Right ventricle myocardium inferior (tissue), 1 donor: ENCODE measurements around the gene RTBDN. TPM values are rescaled to one million over a fixed set of nuclear protein-coding genes. Genes with fewer than 3 reads are reported as not detected.
"Not testable (repeated sequence)": the region's sequence is repeated elsewhere in the genome, so short reads cannot be mapped to it uniquely, and the experiment has no call there.

ENCODE experiments used
- ATAC-seq: fragments of 200-7000 bp; cut with Tn5 transposase; one replicate; pipeline ENCODE4 v1.9.1; 2020; ENCODE audit warnings: mild to moderate bottlenecking, moderate library complexity
- DNase-seq: peaks from one replicate; pipeline ENCODE4 v3.0.0; 2021; ENCODE audit errors: missing footprints
- intact Hi-C: fragments of 100-400 bp; cut with DNase I; formaldehyde crosslinking; loops from one replicate; pipeline ENCODE4 v1.11.0; 2022
- total RNA-seq: library from RNA; stranded (reverse); fragmentation: NEBNext Ultra II Directional; extraction: Animal tissue kit (Norgen Biotek cat#: 25700); gene quantifications from one replicate; pipeline ENCODE4 v1.2.1, GENCODE V29; 2021
- donor health status: DM: no; HTN: yes; CAD: no; lungs with severe emphysema.

Gene RTBDN
- total RNA-seq, 1 donor from 2014 or later, result not detected

DNA sequence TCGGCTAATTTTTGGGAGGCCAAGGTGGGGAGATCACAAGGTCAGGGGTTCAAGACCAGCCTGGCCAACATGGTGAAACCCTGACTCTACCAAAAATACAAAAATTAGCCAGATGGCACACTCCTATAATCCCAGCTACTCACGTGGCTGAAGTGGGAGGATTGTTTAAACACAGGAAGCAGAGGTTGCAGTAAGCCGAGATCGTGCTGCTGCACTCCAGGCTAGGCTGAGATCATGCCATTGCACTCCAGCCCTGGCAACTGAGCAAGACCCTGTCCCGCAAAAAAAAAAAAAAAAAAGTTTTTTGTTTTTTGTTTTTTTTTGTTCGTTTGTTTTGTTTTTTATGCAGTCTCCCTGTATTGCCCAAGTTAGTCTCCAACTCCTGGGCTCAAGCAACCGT, 25.2 kb upstream of the RTBDN start:
- DNase-seq (no peak), ATAC-seq (no peak)
- intact Hi-C loops, result no loop called here

DNA sequence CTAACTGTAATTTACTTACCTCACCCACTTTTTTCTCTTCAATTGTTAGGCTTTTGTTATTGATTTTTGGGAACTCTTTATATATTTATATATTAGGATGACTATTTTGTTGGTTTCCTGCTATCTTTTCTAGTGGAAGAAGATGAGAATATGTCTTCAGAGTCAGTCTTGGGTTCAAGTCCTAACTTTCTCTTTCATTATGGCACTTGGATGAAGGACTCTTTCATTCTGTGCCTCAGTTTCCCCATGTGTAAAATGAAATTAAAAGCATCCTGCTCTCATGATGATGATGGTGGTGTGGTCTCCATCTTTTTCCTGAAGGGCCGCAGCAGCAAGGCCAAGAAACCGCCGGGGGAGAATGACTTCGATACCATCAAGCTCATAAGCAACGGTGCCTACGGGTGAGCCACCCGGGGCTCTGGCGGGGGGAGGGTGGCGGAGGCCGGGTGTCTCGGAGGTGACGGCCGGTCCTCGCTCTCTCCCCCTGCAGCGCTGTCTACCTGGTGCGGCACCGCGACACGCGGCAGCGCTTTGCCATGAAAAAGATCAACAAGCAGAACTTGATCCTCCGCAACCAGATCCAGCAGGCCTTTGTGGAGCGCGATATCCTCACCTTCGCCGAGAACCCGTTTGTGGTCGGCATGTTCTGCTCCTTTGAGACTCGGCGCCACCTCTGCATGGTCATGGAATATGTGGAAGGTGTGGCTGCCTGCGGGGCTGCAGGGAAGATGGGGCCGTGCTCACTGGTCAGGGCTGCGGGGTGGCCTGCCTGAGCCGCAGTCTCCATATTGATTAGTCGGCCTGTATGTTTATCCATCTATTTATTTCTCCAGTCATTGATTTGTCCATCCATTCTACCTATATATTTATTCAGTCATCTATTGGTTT, 23.9 kb upstream of the RTBDN start:
- intact Hi-C loops, result no loop called here
- ATAC-seq (no peak), DNase-seq (no peak)

DNA sequence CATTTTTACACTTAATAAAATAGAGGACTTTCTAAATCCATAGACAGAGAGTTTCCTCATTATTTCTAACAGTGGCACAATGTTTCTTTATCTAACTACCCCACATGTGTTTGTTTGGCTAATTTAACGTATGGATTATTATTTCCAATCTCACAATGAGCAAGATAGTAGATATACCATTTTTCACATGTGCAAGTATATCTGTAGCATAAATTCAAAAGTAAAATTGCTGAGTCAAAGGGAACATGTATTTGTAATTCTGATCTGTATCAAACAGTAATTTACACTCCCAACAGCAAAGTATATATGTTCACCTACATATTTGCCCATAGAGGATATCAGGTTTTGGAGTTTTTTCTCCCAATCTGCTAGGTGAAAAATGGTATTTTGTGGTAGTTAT, 22.3 kb upstream of the RTBDN start:
- intact Hi-C loops, result no loop called here
- no peak for DNase-seq
- ATAC-seq, result no peak

DNA sequence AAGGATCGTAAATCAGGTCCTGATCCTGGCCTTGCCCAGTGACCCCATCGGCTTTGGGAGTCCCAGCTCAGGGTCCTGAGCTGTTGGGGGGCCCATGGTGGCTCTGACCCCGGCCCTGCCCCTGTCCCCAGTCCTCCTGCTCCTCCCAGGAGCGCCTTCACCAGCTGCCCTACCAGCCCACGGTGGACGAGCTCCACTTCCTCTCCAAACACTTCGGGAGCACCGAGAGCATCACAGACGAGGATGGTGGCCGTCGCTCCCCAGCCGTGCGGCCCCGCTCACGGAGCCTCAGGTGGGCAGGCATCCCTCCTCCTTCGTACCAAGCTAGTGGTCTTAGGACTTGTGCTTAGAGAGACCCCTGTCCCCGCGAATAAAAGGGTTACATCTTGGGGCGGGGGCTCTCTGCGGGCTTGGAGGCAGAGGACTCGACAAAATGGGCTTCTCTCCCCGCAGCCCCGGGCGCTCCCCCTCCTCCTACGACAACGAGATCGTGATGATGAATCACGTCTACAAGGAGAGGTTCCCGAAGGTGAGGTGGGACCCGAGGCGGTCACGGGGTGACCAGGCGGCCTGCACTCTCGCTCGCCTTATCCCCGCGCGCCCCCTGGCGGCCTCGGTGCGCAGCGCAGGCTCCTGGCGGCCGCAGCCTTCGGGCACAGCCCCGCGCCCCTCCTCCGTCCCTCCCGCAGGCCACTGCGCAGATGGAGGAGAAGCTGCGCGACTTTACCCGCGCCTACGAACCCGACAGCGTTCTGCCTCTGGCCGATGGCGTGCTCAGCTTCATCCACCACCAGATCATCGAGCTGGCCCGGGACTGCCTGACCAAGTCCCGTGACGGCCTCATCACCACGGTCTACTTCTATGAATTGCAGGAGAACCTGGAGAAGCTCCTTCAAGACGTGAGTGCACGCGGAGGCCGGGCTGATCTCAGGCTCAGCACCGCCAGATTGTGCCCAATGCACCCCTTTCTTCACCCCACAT, 13.1 kb upstream of the RTBDN start:
- peak; percentile 93 for DNase-seq
- intact Hi-C loops, result loop anchor here (2.0 kb wide), 1 partner anchor 83 kb away; no protein-coding TSS in a partner anchor
- ATAC-seq, result peak; percentile 97

DNA sequence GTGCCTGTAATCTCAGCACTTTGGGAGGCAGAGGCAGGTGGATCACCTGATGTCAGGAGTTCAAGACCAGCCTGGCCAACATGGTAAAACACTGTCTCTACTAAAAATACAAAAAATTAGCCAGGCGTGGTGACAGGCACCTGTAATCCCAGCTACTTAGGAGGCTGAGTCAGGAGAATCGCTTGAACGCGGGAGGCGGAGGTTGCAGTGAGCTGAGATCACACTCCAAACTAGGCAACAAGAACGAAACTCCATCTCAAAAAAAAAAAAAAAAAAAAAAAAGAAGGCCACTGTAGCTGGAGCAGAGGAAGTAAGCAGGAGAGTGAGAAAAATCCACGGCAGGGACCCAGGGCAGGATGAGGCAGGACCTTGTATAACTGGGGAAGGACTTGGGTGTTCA, 12.2 kb upstream of the RTBDN start:
- not testable (repeated sequence) for ATAC-seq, DNase-seq
- intact Hi-C loops, result loop anchor here (2.0 kb wide), 1 partner anchor 82 kb away; no protein-coding TSS in a partner anchor

DNA sequence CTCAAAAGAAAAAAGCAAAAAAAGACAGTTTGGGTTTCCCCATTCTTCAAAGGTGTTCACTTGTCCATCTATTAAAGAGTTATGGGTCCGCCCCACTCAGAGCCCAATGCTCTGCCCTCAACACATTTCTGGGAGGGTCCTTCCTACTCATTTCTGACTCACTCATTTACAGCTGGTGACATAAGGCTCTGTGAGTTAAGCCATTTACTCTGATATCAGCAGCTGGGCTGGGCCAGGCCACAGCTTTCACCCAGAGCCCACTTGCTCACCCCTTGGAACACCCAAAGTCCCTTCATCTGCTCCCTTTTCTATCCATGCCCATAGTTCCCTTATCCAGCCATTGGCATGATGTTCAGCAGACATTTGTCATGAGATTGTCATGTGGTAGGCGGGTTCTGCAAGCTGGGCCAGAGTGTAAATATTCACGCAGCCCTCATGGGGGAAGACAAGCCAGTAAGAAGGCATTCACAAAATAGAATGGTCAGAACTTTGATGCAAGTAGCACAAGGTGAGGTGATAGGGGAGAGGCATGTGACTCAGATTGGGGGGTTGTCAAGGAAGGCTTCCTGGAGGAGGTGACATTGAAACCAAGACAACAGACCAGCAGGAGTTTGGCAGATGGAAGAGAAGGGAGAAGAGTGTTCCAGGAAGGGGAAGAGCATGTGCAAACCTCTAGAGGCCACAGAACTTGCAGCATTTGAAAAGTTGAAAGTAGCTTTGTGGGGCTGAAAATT, 9.8 kb upstream of the RTBDN start:
- intact Hi-C loops, result no loop called here
- ATAC-seq, result no peak
- DNase-seq, result no peak

DNA sequence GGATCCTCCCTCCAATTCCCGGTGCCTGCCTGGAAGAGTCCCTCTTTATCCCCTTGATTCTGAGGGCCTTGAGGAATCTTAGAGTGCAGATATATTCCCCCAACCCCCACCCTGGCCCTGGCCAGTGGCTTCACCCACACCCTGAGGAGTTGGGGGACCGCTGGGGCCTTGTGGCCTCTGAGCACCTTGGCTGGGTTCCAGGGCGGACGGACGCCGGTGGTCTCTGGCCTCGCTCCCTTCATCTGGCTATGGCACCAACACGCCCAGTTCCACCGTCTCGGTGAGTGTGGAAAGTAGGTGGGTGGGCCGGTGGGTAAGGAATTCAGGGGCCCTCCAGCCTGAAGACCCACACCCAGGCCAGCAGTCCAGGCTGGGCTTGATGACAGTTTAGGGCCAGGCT, 8.9 kb upstream of the RTBDN start:
- intact Hi-C loops, result no loop called here
- ATAC-seq, result no peak
- no peak for DNase-seq

DNA sequence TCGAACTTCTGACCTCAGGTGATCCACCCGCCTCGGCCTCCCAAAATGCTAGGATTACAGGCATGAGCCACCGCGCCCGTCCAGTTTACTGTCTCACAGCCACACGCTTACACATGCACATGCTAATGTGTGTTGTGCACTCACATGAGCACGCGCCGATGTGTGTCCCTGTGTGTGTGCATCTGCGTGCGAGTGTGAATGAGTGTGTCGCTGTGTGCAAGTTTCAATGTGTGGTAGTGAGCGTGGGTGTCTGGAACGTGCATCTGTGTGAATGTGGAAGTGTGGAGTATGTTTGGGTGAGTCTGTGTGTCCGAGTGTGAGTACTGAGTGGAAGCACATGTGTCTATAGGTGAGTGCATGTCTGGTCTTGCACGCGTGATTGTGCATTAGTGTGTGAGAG, 8.1 kb upstream of the RTBDN start:
- intact Hi-C loops, result no loop called here
- ATAC-seq, result no peak
- no peak for DNase-seq

DNA sequence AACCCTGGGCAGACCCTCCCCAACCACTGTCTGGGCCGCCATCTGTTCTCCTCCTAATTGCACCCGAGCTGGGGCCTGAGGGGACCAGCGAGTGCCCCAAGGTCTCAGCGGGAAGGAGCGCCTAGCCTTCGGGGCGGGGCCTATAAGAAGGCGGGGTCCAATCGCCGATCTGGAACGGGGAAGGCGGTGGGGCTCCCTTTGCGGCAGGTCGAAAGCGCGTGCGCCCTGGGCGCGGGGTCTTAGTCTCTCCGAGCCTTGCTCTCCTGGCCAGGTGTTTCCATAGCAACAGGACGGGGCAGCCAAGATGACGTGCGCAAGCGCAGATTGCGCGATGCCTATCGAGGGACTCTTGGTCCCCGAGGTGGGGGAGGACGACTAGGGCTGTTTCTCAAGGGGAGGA, 6.7 kb upstream of the RTBDN start:
- no peak for DNase-seq
- intact Hi-C loops, result no loop called here
- no peak for ATAC-seq

DNA sequence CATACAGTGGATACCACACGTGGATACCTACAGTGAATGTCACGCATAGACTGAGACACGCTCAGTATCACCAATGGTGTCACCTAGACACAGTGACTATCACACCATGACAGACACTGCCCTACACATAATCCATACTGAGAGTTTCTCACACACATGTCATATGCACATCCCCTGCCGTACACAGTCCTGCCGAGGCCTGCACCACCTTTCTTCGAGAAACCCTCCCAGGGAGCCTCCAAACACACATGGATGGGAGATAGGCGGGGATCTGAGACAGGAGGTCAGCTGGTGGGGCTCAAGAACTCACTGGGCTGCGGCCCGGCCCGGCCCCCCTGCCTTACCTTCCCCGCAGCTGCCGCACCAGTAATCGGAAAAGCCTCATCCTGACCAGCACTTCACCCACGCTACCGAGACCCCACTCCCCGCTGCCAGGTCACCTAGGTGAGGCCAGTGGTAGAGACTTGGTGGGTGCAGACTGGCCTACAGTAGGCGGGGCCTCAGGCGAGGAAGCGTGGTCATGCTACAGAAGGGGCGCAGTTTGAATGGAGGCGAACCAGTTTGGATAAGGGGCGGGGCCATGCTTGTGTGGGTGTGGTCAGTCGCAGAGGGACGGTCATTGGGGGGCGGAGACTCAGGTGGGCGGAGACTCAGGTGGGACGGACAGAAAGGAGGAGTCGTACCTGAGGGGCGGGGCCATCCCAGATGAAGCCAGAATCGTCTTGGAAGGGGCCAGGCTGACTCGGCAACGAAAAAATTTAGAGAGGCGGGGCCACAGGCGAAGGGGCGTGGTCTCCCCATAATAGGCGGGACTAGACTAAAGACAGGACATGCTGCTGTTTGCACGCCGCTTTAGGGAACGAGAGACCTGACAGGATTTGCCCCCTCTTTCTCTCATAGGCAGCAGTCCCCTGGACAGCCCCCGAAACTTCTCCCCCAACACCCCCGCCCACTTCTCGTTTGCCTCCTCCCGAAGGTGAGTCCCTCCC, 6.0 kb upstream of the RTBDN start:
- DNase-seq (no peak), ATAC-seq (peak; percentile 41)
- intact Hi-C loops, result no loop called here

DNA sequence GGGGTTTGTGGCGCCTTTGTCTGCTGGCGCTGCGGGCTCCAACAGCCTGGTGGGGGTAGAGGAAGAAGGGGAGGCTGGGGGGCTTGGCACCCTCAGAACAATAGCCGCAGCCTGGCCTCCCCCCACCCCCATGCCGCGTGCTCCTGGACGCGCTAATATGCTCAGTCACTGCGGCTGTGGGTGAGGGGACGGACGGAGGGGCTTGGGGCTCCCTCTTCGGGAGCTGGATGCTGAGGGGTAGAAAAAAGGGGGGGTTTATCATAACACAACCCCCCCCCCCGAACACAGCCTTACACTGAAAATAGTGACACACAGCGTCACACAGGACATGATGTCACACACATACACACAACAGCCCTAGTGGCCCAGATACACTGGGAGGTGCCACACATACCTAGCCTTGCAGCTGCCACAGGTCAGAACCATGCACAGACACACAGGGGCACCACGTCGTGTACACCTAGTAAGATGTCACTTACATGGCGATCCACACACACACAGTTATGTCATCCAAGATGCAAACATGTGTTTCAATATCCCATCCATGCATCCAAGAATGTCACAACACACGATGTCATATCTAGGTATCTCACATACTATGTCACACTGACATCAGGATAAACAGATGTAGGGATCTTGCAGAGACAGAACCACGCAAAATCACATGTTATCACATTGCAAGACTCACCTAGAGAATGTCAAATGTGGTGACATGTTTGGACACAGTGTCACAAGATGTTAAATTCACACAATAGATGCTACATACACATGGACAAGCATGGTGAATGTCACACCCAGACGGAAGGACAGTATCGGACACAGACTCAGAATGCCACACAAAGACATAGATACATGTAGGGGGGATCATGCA, 4.7 kb upstream of the RTBDN start:
- DNase-seq (no peak), ATAC-seq (no peak)
- intact Hi-C loops, result no loop called here

DNA sequence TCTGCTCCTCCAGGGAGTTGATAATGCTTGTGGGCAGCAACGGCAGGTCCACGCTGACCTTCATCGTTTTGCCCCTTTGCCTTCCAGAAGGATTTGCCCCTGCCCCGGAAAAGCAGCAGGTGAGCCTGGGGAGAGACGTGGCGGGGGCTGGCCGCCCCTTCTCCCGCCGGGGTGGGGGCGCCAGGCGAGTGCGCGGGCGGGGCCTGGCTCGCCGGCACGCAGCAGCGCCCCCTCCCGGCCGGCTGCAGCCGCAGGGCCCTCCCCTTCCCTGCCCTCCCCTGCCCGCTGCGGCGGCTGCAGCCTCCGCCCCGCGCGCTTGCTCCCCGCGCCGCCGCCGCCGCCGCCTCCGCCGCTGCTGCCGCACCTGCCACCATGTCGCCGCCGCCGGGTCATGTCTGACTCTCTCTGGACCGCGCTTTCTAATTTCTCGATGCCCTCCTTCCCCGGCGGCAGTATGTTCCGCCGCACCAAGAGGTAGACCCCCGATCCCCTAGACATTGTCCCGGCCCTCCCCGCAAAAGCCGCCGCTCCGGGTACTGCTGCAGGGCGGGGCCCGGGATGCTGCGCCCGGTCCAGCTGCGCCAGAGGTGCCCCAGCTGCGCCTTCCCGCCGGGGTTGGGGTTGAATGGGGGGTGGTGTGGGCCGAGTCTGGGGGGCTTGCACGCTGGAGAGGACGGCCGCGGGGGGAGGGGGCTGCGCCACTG, 4.0 kb upstream of the RTBDN start, which contains the start of gene MAST1:
Gene MAST1 (plus strand): TSS at position 334 of the 704 bp plus-strand sequence. CDS start 58 bp downstream, at position 392.
- ATAC-seq (peak; percentile 51), DNase-seq (no peak)

DNA sequence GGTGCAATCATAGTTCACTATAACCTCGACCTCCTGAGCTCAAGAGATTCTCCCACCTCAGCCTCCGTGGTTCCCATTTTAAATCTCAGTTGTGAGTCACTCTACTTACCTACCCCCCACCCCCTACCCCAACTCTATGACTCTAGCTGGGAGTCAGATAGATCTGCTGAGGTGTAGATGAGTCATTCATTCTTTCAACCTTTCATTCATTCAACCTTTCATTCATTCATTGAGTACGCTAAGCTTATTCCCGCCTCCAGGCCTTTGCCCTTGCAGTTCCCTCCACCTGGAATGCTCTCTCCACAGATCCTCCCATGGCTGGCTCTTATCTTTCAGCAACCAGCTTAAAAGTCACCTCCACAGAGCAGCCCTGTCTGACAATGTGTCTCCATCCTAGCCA, 2.8 kb upstream of the RTBDN start:
- intact Hi-C loops, result no loop called here
- no peak for ATAC-seq
- no peak for DNase-seq

More for the DNA sequence above, 4.0 kb upstream of the RTBDN start, which contains the start of gene MAST1:
- intact Hi-C loops, result no loop called here

DNA sequence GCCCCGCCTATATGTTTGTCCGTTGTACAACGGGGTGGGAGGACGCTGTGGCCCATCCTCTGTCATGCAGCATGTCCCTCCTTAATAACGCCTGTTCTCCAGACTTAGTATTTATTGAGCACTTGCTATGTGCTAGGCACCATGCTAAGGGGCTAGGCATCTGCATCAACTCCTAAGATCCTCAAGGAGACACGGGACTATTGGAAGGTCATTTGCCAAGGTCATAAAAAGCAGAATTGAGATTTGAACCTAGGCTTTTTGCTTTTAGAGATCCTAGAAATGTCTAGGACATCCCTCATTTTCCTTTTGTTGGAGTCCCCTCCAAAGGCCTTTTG, 2.1 kb upstream of the RTBDN start:
- intact Hi-C loops, result no loop called here
- DNase-seq, result no peak
- no peak for ATAC-seq

DNA sequence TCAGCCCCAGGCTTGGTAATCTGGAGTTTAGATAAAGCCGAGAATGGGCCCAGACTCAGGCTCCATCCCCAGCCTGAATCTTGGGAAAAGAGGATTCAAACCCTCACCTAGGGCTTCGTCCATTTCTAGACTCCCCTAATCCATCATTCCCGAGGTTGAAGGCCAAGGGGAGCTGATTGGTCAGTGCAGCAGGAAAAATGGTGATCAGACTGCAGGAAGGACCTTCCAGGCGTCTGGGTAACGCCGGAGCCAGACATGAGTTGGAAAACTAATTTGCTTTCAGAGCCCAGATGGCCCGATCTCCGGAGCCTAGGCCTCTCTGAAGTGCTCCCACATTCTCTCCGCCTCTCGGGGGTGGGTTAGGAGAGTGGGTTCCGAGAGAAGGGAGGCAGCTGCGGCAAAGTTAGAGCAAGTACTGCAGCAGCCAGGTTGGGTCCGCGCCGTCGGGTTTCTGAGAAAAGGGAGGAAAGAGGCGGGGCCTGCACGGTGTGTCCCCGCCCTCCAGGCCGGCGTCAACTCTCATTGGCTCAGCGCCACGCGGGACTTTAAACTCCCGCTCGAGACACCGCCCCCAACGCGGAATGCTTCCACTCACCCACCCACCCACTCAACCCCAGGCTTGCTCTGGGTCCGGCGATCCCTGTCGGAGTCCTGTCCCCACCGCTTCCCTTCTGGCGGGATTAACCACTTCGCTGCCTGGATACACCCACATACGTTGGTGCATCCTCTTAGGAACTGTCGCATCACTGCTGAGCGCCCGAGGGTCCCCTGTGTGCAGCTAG, 788 bp upstream of the RTBDN start:
- intact Hi-C loops, result no loop called here
- no peak for ATAC-seq

More for the DNA sequence above, 788 bp upstream of the RTBDN start:
- DNase-seq, result no peak
